22Rv1 (cell line): ENCODE data around the gene CEP120.
"Not testable (repeated sequence)": the region's sequence is repeated elsewhere in the genome, so short reads cannot be mapped to it uniquely, and the experiment has no call there.

Experiments
- H3K27ac ChIP-seq: fragments of 450-650 bp; 2 replicates; pipeline ENCODE4 v1.5.1; 2017
- ZFX ChIP-seq: fragments of 450-650 bp; IDR thresholded peaks from 2 replicates; pipeline ENCODE4 v1.6.1; 2017; ENCODE audit warnings: antibody characterized with exemption, borderline replicate concordance
- TF ChIP-seq, protein P1 (sequence below): fragments of 450-650 bp; IDR thresholded peaks from 2 replicates; pipeline ENCODE4 v1.5.1; 2017; ENCODE audit warnings: mild to moderate bottlenecking

CEP120 gene

DNA sequence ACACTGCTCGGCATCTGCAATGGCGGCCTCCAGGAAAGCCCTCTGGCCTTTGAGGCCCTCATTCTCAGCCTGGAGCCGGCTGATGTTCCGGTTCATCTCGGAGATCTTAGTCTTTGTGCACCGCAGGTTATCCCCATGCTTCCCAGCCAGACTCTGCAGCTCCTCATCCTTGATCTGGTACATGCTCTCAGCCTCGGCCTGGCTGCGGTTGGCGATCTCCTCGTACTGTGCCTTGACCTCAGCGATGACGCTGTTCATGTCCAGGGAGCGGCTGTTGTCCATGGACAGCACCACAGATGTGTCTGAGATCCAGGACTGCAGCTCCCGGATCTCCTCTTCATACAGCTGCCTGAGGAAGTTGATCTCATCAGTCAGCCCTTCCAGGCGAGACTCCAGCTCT is 21.9 kb downstream of the CEP120 start:
- no peak overlapping the region for H3K27ac ChIP-seq
- TF ChIP-seq, protein P1, sequence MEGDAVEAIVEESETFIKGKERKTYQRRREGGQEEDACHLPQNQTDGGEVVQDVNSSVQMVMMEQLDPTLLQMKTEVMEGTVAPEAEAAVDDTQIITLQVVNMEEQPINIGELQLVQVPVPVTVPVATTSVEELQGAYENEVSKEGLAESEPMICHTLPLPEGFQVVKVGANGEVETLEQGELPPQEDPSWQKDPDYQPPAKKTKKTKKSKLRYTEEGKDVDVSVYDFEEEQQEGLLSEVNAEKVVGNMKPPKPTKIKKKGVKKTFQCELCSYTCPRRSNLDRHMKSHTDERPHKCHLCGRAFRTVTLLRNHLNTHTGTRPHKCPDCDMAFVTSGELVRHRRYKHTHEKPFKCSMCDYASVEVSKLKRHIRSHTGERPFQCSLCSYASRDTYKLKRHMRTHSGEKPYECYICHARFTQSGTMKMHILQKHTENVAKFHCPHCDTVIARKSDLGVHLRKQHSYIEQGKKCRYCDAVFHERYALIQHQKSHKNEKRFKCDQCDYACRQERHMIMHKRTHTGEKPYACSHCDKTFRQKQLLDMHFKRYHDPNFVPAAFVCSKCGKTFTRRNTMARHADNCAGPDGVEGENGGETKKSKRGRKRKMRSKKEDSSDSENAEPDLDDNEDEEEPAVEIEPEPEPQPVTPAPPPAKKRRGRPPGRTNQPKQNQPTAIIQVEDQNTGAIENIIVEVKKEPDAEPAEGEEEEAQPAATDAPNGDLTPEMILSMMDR = no peak
- TF ChIP-seq ZFX = no peak

DNA sequence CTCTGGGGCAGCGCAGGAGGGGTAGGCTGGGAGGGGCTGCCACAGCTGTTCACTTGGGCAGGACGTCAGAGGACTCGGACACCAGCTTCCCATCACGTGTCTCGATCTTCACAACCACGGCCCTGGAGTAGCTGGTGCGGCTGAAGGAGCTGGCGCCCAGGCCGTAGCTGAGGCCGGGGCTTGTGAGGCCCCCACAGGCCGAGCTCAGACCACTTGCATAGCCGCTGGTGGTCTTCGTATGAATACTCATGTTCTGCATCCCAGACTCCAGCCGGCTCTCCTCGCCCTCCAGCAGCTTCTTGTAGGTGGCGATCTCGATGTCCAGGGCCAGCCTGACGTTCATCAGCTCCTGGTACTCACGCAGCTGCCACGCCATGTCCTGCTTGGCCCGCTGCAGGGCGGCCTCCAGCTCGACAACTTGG is 22.3 kb downstream of the CEP120 start:
- not testable (repeated sequence) for H3K27ac ChIP-seq

DNA sequence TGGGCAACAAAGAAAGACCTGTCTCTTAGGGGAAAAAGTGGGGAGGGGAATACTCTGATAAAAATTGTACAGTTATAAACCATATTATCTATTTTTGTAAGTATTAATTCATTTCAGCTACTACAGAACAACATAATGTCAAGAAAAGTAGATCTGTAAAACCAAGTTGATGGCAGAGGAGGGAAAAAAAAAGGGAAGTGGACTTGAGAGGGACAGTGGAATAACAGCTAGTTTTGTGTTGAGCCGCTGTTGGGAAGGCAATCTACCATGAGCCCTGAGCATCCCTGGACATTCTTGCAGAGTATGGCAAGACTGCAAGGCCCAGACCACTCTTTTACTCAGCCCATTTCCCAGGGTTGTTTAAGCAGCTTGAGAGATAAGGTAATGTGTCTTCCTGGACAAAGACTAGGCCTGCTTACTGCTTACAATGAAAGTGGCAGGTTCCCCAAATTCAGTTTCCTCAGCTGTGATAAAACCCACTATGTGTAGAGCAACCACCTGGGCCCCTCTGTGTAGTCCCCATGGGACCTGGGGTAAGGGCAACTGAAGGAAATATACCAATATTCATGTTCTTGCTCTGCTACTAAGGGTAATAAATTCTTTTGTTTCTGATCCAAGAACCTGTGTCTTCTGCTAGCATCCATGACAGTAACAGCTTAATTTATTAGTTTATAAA is 25.0 kb downstream of the CEP120 start:
- no peak for TF ChIP-seq ZFX
- TF ChIP-seq, protein P1 = no peak
- peak overlapping the region; percentile 76 for H3K27ac ChIP-seq

DNA sequence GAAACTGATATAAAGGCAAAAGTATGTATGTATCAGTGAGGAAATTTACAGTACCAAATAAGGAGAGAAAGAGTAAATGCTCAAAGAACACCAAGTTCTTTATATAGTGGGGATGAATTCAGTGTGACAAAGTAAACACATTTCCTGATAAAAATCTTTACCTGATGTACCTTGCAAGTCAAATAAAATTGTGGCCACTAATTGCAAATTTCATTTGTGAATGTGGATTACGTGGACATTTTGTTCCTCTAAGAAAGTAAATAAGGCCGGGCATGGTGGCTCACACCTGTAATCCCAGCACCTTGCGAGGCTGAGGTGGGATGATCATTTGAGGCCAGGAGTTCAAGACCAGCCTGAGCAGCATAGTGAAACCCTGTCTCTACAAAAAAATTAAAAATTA is 25.7 kb downstream of the CEP120 start:
- TF ChIP-seq, protein P1 = no peak
- TF ChIP-seq ZFX = no peak
- peak overlapping the region; percentile 76 for H3K27ac ChIP-seq

DNA sequence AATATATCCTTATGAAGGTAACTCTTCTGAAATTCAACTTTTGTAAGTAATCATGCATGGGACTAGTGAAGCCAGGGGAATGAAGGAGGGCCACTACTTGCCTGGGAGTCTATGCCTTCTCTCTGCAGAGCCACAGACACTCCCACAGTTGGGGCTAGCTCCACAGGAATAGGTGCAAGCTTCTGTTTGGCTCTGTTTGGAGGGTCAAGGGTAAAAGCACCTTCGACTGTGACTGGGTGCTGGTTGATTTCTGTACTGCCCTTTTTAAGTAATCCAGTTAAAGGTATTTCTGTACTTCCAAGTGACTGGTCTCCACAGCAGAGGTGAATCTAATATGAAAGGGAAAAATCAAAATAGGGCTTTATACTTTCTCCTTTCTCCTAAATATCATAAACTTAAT is 32.2 kb downstream of the CEP120 start:
- H3K27ac ChIP-seq = no peak overlapping the region
- TF ChIP-seq ZFX = no peak
- TF ChIP-seq, protein P1 = no peak

DNA sequence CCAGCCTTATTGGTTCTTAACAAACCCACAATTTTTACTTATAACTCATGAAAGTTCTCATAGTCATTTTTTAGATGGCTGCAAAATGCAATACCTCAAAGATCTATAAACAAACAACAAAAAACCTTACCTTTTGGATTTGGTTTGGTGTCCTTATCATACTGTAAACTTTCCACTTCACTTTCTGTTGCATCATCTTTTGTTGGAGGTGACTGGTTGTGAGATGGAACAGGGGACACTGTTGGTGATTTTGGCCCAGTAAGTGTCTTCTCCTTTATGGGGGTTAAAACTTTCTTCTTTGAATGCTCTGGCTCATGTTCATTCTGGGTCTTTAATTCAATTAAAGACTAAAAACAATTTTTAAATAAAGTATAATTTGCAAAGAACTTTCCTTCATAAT is 33.4 kb downstream of the CEP120 start:
- TF ChIP-seq, protein P1 = no peak
- TF ChIP-seq ZFX = no peak

DNA sequence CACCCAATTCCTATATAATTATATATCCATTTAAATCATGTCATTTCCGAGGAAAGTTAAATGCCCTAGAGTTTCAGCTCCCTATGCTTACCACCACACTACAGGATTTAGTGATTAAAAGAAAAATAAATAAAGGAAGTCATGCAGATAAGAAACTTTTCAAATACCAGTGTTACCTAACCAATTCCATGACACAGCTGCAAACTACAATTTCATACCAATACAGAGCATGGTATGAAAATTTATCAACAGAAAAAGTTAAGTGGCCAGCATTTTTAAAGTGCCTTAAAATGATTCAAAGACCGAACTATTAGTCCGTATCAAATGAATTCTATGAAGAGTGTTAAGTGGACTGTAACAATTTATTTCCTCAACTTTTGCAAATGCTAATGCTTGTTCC is 35.9 kb downstream of the CEP120 start:
- TF ChIP-seq, protein P1 = no peak
- TF ChIP-seq ZFX = no peak
- no peak overlapping the region for H3K27ac ChIP-seq

More for the DNA sequence above, 33.4 kb downstream of the CEP120 start:
- H3K27ac ChIP-seq = no peak overlapping the region

DNA sequence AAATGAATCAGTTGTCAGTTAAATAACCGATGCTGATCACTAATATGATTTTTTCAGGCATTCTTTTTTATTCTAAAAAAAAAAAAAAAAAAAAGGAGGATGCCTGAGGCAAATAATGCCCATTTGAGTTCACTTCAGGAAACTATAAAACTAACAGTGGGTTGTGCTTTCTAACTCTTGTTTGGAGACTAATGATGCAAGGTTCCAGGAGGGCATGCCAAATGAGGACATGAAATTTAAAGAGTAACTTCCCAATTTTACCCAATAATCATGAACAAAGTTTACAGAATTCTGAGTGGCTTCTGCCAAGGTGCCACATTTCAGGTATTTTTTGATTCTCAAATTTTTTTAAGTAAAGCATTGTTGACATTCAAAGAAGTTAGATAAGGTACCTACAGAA is 41.0 kb downstream of the CEP120 start:
- H3K27ac ChIP-seq = no peak overlapping the region
- TF ChIP-seq, protein P1 = no peak
- TF ChIP-seq ZFX = no peak
